GM21367 (cell line): ENCODE measurements around the gene GNA14.
"Not testable (repeated sequence)": the region's sequence is repeated elsewhere in the genome, so short reads cannot be mapped to it uniquely, and the experiment has no call there.

Source experiments
- ATAC-seq: cut with Tn5 transposase; IDR thresholded peaks from one replicate; pipeline ENCODE4 v1.9.1; 2021; ENCODE audit not compliant: unreplicated experiment

Gene GNA14

DNA sequence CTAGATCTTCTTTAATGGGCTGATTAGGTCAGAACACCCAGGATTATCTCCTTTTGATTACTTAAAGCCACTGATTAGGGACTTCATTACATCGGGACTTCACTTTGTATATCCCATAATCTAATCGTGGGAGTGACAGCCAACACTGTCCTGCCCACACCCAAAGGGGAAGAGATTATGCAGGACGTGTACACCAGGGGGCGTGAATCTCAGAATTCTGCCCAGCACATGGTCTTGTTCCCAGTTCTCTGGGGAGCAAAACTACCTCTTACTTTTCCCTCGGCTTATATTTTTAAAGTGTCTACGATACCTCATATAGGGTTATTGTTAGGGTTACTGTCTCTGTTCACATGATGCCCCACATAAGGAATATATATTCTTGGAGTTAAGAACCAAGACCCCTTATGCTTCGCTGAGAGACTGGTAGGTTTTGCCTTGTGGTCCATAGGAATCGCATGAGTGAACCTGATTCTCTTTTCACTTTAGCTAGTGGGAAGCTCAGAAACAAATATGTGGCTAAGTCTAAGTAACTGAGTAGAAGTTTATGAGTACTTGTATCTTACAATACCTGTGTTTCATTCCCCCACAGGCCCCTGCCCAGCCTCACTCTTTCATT, 192.7 kb downstream of the GNA14 start:
- peak; percentile 40 for ATAC-seq

DNA sequence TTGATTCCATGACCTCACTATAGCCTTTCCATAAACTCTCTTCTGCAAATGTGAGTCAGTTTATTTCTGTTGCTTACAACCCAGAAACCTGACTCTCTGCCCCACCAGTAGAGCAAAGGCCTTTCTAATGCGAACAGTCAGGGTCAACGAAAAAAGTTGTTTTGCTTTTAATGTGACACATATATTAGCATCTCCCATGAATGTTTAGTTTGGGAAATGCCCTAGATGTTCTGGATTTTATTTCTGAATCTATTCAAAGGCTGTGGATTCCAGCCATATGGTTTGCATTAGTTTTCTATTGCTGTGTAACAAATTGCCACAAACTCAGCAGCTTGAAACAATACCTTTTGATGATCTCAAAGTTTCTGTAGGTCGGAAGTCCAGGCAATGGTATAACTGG, 193.5 kb downstream of the GNA14 start:
- ATAC-seq: no peak

DNA sequence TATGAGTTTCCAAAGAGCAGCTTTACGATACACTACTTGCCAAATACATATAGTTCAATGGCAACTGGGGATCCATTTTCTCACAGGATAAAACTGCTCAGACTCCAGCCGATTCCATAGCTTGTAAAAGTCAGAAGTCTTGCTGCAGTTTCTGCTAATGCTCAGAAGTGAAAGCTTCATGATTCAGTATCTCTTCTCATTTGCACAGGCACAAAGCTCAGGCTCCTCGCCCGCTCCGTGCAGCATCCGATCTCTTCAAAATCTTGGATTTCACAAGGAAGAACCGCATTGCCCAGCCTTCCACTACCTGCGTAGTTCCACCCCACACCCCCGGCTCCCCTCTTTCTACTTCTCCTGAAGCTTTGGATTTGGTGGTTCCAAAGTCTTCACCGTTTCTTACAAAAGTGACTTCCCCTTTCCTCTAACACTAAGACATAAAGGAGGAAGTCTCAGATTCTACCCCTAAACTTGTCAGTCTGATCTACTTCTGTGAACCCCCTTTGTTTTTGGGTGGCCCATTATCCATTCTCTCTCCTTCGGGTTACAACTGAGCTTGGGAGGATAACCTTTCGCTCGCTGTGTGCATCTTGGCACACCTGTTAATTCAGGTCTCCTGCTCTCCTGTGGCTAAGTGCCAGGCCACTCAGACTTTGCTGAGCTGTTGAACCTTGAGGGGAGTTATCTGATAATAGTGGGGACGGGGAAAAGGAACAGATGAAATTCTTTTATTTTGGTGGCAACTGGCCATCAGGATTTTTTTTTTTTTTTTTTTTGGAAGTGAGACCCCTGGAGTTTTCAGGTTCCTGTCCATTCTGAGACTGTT, 194.1 kb downstream of the GNA14 start:
- no peak for ATAC-seq

DNA sequence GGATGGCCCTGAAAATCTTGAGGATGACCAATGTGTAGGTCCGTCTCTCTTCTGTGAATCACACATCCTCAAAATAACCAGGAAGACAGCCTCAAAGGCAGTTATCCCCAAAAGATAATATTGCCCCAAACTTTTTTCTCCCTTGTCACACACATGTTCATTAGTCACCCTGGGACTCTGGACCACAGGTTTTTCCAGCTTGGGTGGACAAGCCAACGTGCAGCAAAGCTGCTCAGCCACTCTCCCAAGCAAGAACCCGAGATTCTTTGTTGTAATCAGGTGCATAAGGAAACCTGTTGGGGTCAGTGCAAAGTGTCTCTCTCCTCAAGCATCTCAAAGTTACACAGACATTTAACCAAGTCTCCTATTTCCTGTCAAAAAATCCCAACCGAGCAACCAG, 196.6 kb downstream of the GNA14 start:
- no peak for ATAC-seq

DNA sequence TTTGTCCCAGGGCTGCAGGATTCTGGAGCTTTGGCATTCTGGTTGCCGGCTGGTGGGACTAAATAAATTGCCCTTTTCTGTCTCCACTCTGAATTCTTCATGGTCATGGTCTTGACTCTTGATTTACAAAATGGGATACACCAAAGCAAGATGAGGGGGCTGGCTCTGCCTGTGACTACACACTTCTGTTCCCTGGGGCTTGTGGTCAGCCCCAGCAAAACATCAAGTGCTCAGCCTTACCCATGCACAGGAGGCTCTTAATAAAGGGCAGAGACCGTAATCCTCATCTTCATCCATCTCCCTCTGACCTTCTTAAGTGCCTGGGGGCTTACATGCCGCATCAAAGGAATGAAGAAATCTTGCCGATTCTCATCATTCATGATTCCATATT, 198.0 kb downstream of the GNA14 start:
- ATAC-seq: no peak

DNA sequence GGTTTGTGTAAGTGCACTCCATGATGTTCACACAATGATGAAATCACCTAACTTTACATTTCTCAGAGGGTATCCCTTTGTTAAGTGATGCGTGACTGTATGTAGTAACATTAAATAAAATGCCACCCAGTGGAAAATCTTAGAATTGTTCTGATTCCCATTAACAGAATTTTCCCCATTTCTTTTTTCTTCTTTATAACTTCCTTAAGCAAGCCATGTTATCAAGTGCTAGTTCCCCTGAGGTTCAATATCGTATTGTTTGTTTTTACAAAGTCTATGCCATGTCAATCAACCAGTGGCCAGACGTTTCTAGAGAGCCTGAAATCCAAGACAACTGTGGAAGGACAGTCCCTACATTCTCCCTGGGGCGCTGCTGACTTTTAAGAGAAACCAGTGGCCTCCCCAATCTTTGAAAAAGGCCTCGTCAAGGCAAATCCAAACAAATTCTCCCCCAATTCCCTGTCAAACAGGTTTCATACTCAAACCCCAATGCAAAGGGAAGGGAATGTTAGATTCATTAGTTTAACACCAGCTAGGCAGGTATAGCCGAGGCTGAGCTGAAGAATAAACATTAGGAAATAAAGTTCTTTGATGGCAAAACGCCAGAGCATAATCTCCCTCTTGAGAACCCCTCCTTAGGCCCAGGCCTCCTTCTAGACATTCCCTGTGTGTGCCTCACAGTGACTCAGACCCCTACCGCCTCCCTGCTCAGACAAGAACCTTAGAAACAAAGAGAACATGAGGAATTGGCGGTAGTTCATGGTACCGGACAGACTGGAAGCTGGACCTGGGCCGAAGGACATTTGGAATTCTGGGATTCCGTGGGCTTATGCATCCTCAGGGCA, 198.7 kb downstream of the GNA14 start:
- ATAC-seq: no peak

DNA sequence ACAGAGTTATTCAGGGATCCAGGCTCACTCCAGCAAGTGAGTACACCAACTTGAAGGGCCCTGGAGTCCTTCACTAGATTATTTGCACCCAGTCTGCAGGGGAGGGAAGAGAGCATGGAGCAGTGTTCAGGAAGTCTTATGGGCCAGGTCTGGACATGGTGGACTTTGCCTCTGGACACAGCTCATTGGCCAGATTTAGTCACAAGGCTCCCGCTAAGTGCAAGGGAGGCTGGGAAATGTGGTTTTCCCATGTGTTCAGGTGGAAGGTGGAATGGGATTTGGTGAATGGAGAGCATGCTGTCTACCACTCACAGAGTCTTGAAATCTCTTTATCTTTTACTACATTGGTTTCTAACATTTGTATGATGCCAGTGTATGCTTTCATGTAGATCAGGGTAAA, 200.5 kb downstream of the GNA14 start:
- ATAC-seq: no peak

DNA sequence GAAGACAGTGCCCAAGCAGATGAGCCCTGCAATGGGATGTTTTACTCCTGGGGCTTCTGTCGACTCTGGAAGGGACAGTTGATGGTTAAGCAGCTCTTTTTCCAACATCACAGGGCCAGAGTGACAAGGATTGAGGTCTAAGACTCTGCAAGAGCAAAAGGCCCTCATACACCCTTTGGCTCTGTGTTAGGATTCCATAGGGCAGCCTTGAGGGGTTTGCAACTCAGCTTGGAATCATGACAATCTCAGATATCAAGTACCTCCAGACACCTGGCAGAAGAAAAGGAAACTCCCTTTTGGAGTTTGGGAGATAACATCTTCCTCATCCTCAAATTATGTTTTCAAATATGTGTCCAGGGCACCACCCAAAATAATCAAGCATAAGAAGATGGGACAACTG, 205.7 kb downstream of the GNA14 start:
- ATAC-seq: no peak

DNA sequence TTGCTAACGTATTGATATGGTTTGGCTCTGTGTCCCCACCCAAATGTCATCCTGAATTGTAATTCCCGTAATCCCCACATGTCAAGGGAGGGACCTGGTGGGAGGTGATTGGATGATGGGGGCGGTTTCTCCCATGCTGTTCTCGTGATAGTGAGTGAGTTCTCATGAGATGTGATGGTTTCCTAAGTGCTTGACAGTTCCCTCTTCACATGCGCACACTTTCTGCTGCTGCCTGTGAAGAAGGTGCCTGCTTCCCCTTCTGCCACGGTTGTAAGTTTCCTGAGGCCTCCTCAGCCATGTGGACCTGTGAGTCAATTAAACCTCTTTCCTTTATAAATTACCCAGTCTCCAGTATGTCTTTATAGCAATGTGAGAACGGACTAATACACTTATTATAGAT, 207.0 kb downstream of the GNA14 start:
- ATAC-seq: not testable (repeated sequence)

DNA sequence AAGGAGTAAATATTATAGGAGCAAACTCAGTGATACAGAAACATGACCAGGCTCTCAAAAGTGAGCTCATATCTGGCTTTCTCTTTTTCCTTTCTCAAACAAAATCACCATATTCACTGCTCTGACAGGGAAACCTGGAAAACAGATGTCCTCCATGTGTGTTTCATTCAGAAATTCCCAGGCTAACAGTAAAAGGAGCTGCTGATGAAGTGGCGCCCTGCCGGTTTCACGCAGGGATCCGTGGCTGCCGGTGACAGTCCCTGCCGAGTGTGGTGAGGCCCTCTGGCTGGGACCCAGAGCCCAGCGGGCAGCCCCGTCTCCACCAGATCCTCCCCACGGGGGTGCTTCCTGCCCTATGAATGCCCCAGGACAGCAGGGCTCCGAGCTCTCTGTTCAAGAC, 208.1 kb downstream of the GNA14 start:
- ATAC-seq: no peak

DNA sequence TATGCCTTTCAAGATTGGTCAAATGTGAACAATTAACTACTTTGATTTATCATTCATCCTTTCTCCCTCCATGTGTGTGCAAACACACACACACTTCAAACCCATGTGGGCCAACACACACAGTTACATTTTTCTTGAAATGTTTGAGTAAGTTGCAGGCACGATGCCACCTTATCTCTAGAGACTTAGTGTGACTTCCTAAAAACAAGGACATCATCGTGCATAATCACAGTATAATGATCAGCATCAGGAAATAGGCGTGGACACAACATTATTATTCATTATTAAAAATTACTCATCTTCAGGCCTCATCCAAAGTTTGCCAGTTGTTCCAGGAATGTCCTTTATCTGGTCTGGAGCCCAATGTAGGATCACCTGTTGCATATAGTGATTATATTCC, 209.5 kb downstream of the GNA14 start:
- no peak for ATAC-seq

DNA sequence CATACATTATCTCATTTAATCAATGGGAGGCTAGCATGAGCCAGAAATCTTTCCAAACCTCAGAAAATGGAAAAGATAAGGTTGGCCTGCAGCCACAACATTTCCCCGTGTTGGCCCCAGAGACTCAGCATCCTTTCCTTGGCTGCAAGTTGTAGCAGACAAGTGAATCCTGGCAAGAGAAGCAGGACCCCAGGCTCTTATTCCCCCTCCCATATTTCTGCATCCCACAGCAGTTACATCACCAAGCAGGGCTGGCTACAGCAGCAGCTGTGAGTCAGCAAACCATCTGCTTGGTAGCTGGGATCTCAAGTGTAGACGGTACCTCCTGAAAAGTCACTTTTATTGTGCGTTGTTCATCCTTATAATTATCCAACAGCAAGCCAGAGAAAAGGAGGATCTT, 212.4 kb downstream of the GNA14 start:
- no peak for ATAC-seq

DNA sequence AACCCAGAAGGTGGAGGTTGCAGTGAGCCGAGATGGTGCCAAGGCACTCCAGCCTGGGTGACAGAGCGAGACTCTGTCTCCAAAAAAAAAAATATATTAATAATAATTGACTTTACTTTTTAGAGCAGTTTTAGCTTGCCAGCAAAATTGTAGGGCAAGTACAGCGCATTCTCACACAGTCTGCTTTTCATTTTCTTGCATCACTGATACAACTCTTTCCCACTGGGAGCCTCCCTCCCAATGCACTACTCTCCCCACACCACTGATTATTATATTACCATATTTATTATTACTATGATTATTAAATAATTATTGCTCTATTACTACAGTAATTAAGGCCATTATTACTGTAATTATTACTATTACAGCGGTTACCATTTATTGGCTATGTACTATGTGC, 212.8 kb downstream of the GNA14 start:
- ATAC-seq: no peak

DNA sequence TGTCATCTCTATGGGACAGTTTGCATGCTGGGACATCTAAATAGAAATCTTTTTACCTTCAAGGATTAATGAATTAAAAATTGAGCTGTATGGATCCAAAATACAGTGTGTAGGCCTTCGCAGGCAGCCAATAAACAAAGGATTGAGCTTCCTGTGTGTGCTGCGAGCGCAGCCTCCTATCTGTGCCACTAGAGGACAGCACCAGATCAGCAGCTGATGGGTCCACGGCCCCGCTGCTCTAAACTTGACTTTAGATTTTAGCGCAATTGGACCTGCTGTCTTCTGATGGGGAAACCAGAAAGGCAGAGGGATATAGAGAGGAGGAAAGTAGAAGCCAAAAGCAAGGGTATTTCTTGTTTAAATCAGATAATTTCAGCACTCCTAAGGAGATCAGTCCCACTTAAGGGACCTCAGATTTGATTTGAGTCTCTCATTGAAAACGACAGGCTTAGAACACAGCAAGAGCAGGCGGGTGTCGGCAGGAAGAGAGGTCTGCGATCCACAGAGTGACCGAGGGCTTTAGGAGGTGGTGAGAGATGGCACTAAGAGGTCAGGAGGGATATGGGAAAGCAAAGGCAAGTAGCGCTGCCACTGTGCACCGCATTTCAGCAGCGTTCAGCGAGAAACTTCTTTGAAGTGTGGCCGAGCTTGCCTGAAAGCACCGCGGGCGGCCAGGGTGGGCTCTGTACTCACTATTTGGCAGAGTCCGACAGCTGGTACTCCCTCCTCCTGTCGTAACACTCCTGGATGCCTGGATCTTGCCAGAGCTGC, 214.3 kb downstream of the GNA14 start:
- ATAC-seq: peak; percentile 88

DNA sequence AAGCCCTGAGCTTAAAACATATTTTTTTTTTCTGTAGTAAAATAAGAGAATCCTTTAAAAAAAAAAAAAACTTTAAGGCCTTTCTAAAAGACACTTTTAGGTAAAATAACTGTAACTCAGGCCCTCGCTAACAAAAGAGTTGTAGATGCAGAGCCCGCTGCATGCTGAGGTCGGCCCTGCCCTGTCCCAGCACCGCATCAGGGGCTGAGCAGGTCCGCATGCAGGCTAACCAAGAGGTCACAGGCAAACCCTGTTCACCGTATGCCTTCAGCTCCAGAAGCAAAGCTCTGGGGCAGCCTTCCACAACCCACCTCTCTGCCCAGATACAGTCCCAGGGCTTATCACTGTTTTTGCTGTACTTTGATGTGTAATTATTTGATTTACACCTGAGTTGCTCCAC, 216.1 kb downstream of the GNA14 start:
- ATAC-seq: no peak

DNA sequence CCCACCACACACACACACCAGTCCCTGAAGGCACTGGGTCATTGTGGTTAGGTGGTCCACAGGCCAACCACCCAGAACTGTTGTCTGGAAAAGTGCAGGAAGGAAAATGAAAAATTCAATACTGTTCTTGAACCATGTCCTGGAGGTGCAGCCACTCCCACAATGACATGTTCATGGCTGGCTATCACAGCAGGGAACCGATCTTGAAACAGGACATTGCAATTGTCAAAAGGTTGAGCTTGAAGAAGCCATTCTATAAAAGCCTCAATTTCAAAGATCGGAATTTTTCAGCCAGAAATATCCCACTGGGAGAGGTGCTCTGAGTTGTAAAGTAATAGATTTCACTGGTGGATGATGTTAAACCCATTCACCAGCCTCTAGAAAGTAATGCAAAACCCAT, 218.2 kb downstream of the GNA14 start:
- no peak for ATAC-seq

DNA sequence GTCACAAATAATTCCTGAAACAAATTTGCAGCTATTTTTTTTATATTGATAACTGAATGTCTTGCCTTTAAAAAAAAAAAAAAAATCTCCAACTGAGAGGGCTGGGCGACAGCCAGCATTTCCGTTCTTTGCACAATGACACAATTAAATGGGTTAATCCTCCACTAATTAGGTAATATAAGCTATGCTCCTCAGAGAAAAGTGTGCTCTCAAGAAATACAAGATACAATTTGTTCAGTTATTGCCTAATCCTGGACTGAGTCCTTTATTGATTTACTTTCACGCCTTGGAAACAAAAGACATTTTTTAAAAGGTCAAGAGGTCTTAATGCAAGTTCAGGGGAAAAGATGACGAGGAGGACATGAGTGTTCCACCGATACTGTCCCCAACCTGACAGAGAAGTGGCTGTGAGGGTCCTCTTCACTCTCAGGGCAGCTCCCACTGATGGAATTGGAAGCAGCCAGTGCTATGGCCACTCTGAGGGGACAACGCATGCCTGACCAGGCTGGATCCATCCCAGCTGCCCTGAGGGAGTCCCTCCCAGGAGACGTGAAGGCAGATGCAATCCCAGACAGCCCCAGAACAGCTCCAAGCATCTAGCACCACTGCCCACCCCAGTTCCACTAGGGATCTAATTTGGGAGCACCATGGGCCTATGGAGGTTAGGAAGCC, 220.7 kb downstream of the GNA14 start:
- no peak for ATAC-seq

DNA sequence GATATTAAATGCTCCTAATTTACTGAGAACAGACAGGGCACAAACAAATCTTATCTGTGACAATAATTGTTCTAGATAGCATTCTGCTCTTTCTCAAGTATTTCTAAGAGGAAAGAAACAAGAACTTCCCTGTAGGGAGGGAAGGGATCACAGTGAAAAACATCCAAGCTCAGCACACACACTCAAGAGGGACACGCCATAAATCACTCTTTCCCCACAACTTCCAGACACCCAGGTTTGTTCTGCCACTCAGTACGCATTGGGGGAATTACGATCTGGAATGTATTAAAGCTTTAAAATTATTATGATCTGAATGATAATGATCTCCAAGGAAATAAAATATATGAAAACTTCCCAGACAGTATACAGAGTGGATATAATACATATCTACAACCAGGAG, 221.4 kb downstream of the GNA14 start:
- ATAC-seq: no peak

DNA sequence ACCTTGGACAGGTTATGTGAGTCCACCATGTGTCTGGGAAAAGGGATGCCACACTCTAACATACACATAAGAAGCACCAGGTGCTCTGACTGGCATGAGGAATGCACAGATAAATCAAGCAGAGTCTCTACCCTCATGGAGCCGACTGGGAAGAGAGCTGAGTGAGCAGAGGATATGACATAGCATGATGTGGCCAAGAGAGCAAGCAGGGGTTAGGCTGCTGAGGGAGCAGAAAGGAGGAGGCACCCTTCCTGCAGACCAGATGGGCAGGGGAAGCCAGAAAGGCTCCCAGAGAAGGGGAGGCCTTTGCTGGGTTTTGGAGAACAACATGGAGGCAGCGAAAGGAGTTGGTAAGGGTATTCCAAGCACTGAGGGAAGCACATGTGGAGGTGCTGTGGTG, 223.1 kb downstream of the GNA14 start:
- ATAC-seq: no peak

DNA sequence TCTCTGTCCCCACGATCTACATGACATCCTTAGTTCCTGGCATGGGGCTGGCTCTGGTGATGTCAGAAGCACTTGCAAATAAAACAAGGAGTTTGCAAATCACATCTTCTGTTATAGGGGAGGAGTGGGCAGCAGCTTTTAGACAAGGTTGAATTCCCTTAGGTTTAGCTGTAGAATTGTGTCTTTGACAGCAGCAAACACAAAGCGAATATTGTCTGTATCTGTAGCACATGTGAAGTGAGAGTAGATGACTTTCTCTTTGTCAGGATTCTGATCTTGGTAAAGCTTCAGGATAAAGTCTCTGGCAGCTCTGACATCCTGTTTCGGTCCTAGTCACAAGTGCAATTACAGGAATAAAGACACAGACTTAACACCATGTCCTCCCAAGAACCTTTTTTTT, 224.3 kb downstream of the GNA14 start:
- ATAC-seq: no peak

DNA sequence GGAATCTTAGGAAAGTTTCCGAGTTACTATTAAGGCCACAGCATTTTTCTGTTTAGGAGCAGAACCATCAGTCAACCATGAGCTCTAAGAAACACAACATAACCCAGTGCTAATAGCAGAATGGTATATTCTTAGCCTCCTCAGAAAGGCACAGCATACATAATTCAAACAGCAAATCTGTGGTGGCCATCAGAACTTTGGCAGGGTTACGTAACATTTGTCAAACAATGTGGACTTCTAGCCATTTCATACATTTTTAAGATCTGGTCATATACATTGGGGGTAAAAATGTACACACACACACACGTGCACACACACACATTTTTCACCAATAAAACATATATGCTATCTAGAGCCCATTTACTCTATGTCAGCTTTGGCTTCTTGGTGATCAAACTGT, 225.2 kb downstream of the GNA14 start:
- ATAC-seq: no peak
